Measurements from ENCODE around the gene PTPRT. TPM values are rescaled to one million over a fixed set of nuclear protein-coding genes. Genes with fewer than 3 reads are reported as not detected.

Gene PTPRT
- total RNA-seq, 4 donors from 2014 or later = under 0.01 to 0.64 (median 0.40) TPM

GRCh38 chr20:43155366-43156100 is 34.2 kb downstream of the PTPRT start:
- 51 to 55% methylated on average over 4 of the region's 4 CpGs for WGBS, 2 donors (ENCODE audit: low coverage in 1 of 2)
- no peak for TF ChIP-seq POLR2A (IDR thresholded peaks at IDR 0.05)
- TF ChIP-seq CTCF (IDR thresholded peaks at IDR 0.05) = no peak
- no peak for TF ChIP-seq EP300 (IDR thresholded peaks at IDR 0.05; ENCODE audit: low read depth)
- intact Hi-C loops (cut with DNase I; ENCODE audit: low total_unique reads) = no loop called here
- H3K9me3 ChIP-seq = no peaks in the 10 kb centered on the region
- no peak overlapping the region for H3K27ac ChIP-seq
- no peak for DNase-seq
- H3K4me1 ChIP-seq = no peaks in the 10 kb centered on the region
- in situ Hi-C loops (cut with MboI; ENCODE audit: low pct_ligation_motif_present in 1 of 4, low pct_unique_long_range_greater_than_20kb in 1 of 4, low sequenced_read_pairs in 3 of 4) = no loop called here
- no peaks in the 10 kb centered on the region for H3K36me3 ChIP-seq
- no peaks in the 10 kb centered on the region for H3K27me3 ChIP-seq
- no peak overlapping the region for H3K4me3 ChIP-seq

DNA sequence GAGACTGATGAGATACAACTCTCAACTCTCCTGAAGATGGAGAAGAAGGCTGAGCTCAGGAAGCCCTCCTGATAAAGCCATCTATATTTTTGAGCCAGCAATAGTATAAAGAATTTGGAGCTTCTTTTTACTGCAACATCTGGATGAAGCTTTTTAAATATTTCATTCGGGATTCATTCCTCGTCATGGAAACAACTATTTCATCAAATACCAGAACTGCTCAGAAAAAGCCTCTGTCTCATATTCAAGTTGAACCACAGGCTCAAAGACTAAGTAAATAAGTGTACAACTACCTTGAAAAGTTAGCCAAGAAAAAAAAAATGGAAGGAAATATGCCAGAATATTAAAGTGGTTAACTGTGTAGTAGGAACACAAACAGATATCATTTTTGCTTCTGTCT is 37.8 kb downstream of the PTPRT start:
- no peaks in the 10 kb centered on the region for H3K4me1 ChIP-seq
- no peaks in the 10 kb centered on the region for H3K36me3 ChIP-seq
- no peak overlapping the region for H3K27ac ChIP-seq
- H3K9me3 ChIP-seq = no peaks in the 10 kb centered on the region
- TF ChIP-seq POLR2AphosphoS5 (IDR thresholded peaks at IDR 0.05) = no peak
- no peaks in the 10 kb centered on the region for H3K27me3 ChIP-seq
- no peak for DNase-seq
- H3K4me3 ChIP-seq = no peak overlapping the region
- in situ Hi-C loops (cut with MboI; ENCODE audit: low pct_ligation_motif_present in 1 of 4, low pct_unique_long_range_greater_than_20kb in 1 of 4, low sequenced_read_pairs in 3 of 4) = no loop called here
- intact Hi-C loops (cut with DNase I; ENCODE audit: low total_unique reads) = no loop called here
- 74 to 83% methylated on average over 1 to 2 of the region's 2 CpGs for WGBS, 2 donors (ENCODE audit: low coverage in 1 of 2)

DNA sequence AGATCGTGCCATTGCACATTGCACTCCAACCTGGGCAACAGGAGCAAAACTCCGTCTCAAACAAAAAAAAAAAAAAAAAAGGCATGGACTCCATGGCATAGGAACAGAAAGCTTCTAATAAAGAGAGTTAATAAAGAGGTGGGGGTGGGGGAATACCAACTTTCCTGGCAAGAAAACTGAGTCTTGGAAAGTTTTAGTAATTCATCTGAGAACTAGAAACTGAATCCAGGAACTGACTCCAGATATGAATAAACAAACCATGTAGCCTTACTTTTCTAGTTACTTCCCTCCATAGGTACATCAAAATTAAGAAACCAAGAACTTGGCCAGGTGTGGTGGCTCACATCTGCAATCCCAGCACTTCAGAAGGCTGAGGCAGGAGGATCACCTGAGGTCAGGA is 38.5 kb downstream of the PTPRT start:
- Histone ChIP-seq H3K4me1 (no peaks in the 10 kb centered on the region), H3K9me3 (no peaks in the 10 kb centered on the region), H3K4me3 (no peak overlapping the region), H3K27ac (no peak overlapping the region), H3K36me3 (no peaks in the 10 kb centered on the region), H3K27me3 (no peaks in the 10 kb centered on the region)
- no peak for DNase-seq
- intact Hi-C loops (cut with DNase I; ENCODE audit: low total_unique reads) (no loop called here), in situ Hi-C loops (cut with MboI; ENCODE audit: low pct_ligation_motif_present in 1 of 4, low pct_unique_long_range_greater_than_20kb in 1 of 4, low sequenced_read_pairs in 3 of 4) (no loop called here)
- TF ChIP-seq EP300 (IDR thresholded peaks at IDR 0.05; ENCODE audit: low read depth) (no peak), CTCF (IDR thresholded peaks at IDR 0.05) (no peak), POLR2A (IDR thresholded peaks at IDR 0.05) (no peak), POLR2AphosphoS5 (IDR thresholded peaks at IDR 0.05) (no peak)
- WGBS, 2 donors (ENCODE audit: low coverage in 1 of 2) = 84% methylated on average over 2 of the region's 2 CpGs; no CpG with 5 or more reads in 1 of the 2 donors

DNA sequence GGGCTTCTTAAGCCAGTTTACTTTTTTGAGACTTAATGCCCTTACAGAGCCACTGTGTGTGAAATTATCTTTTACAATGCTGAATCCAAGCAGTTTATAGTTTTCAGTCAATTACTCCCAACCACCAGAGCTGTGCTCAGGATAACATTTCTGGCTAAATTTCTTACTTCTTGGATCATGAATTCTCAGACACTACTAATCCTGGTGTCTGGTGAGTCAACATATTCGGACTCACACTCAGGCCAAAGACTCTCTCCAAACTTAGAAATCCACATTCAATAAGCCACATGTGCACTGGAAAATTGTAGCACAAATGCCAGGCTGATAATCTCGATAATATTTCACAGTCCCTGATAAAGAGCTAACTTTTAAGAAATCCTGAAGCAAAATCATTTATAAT is 49.0 kb downstream of the PTPRT start:
- in situ Hi-C loops (cut with MboI; ENCODE audit: low pct_ligation_motif_present in 1 of 4, low pct_unique_long_range_greater_than_20kb in 1 of 4, low sequenced_read_pairs in 3 of 4) (no loop called here), intact Hi-C loops (cut with DNase I; ENCODE audit: low total_unique reads) (no loop called here)
- no peaks in the 10 kb centered on the region for H3K36me3 ChIP-seq
- no peaks in the 10 kb centered on the region for H3K9me3 ChIP-seq
- no peaks in the 10 kb centered on the region for H3K4me1 ChIP-seq
- TF ChIP-seq POLR2A (IDR thresholded peaks at IDR 0.05) (no peak), POLR2AphosphoS5 (IDR thresholded peaks at IDR 0.05) (no peak), EP300 (IDR thresholded peaks at IDR 0.05; ENCODE audit: low read depth) (no peak), CTCF (IDR thresholded peaks at IDR 0.05) (no peak)
- no peak for DNase-seq
- H3K27ac ChIP-seq = no peak overlapping the region
- WGBS, 2 donors (ENCODE audit: low coverage in 1 of 2) = 68 to 73% methylated on average over 2 of the region's 2 CpGs
- H3K4me3 ChIP-seq = no peak overlapping the region
- H3K27me3 ChIP-seq = no peaks in the 10 kb centered on the region

Data from transverse colon (tissue), 4 donors.